Lung microvascular endothelial cell (primary cell): Measurements from ENCODE around the gene CEP57L1. TPM values are rescaled to one million over a fixed set of nuclear protein-coding genes. Genes with fewer than 3 reads are reported as not detected.

Experiments used
- total RNA-seq: library from RNA; depleted of rRNA; stranded (reverse); fragments of >200 nt; gene quantifications from 2 replicates; pipeline ENCODE4 v1.2.1, GENCODE V29; 2014

CEP57L1 gene
- total RNA-seq, 1 donor from 2014 or later = 11.1 TPM

Other genes starting within 250 kb of the CEP57L1 start
- gene ARMC2, start 247.1 kb upstream of the CEP57L1 start, total RNA-seq = 0.22 and 0.99 TPM in 2 replicates
- gene SESN1, start 661 bp upstream of the CEP57L1 start, total RNA-seq = 19.0 and 33.6 TPM in 2 replicates